ENCODE measurements around the gene DAB2IP.

DNA sequence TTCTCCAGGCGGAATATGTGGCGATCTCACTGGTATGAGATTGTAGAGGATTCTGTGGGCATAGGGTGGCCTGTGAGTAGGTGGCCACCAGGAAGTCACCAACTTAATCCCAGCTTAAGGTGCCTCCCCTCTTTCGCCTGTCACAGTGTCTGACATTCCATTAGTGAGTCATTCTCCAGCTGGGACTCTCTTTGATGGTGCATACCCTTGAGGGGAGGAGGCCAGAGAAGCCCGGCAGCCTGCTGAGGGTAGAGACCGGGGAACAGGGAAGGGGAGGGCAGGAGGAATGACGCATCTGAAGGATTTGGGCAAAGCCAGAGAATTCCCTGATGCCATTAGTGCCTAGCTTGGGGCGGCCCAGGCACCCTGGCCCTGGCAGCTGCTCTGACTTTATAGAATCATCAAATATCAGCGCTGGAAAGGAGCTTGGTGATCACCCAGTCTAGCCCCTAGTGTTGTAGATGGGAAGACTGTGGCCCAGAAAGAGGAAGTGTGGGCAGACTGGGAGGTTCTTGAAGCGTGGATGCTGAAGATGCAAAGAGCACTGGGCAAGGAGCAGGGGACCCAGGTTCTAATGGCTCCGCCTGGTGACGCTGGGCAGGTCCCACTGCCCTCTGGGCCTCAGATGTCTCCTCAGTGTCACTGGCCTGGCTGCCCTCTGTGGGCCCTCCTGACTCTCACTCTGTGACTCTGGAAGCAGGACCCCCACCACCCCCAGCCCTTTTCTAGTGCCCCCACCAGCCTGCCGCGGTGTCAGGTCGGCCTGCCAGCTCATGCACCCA lies 41.4 kb downstream of the DAB2IP start:
- TF ChIP-seq, protein P1, sequence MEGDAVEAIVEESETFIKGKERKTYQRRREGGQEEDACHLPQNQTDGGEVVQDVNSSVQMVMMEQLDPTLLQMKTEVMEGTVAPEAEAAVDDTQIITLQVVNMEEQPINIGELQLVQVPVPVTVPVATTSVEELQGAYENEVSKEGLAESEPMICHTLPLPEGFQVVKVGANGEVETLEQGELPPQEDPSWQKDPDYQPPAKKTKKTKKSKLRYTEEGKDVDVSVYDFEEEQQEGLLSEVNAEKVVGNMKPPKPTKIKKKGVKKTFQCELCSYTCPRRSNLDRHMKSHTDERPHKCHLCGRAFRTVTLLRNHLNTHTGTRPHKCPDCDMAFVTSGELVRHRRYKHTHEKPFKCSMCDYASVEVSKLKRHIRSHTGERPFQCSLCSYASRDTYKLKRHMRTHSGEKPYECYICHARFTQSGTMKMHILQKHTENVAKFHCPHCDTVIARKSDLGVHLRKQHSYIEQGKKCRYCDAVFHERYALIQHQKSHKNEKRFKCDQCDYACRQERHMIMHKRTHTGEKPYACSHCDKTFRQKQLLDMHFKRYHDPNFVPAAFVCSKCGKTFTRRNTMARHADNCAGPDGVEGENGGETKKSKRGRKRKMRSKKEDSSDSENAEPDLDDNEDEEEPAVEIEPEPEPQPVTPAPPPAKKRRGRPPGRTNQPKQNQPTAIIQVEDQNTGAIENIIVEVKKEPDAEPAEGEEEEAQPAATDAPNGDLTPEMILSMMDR (IDR thresholded peaks at IDR 0.05; ENCODE audit: low read depth, low read length, missing input control) = no peak
- TF ChIP-seq YY1 (IDR thresholded peaks at IDR 0.05) = no peak

Measured in liver (tissue), 2 donors.